NCI-H1436 treated with DMSO at 0.1 percent for 48 hours (cell line): Measurements from ENCODE around the gene MAS1.
"Not testable (repeated sequence)": the region's sequence is repeated elsewhere in the genome, so short reads cannot be mapped to it uniquely, and the experiment has no call there.

Source experiments
- DNase-seq: peaks from one replicate; lab custom pipeline; 2025; lab: John Stamatoyannopoulos, UW

Gene MAS1

GRCh38 chr6:159890792-159891191 is at the start of gene MAS1:
Gene MAS1, plus strand, starts transcription at chr6:159890988. Its CDS starts 15,968 bp downstream, at chr6:159906956.
- no peak for DNase-seq

GRCh38 chr6:159842035-159842434 is 48.8 kb upstream of the MAS1 start:
- DNase-seq, result no peak

GRCh38 chr6:159844737-159845645 is 45.8 kb upstream of the MAS1 start:
- DNase-seq, result no peak

- DNase-seq, result not testable (repeated sequence)
Measured at GRCh38 chr6:159848552-159848951, 42.2 kb upstream of the MAS1 start.

GRCh38 chr6:159849851-159850250 is 40.9 kb upstream of the MAS1 start:
- not testable (repeated sequence) for DNase-seq

- DNase-seq, result no peak
Measured at GRCh38 chr6:159852877-159853276, 37.9 kb upstream of the MAS1 start.

- no peak for DNase-seq
Measured at GRCh38 chr6:159853754-159854153, 37.0 kb upstream of the MAS1 start.

GRCh38 chr6:159854959-159855358 is 35.8 kb upstream of the MAS1 start:
- no peak for DNase-seq

- DNase-seq, result no peak
Measured at GRCh38 chr6:159858259-159858658, 32.5 kb upstream of the MAS1 start.

GRCh38 chr6:159860482-159860881 is 30.3 kb upstream of the MAS1 start:
- no peak for DNase-seq

- no peak for DNase-seq
Measured at GRCh38 chr6:159862103-159862502, 28.7 kb upstream of the MAS1 start.

GRCh38 chr6:159863341-159863740 is 27.4 kb upstream of the MAS1 start:
- DNase-seq, result not testable (repeated sequence)

- no peak for DNase-seq
Measured at GRCh38 chr6:159865226-159865920, 25.4 kb upstream of the MAS1 start.

- DNase-seq, result no peak
Measured at GRCh38 chr6:159866286-159867247, 24.2 kb upstream of the MAS1 start.

GRCh38 chr6:159871241-159871640 is 19.5 kb upstream of the MAS1 start:
- DNase-seq, result no peak

- no peak for DNase-seq
Measured at GRCh38 chr6:159871906-159872305, 18.9 kb upstream of the MAS1 start.

GRCh38 chr6:159874435-159874834 is 16.4 kb upstream of the MAS1 start:
- DNase-seq, result no peak

- DNase-seq, result peak; percentile 69
Measured at GRCh38 chr6:159875194-159875593, 15.6 kb upstream of the MAS1 start.

- no peak for DNase-seq
Measured at GRCh38 chr6:159876242-159876641, 14.5 kb upstream of the MAS1 start.

- no peak for DNase-seq
Measured at GRCh38 chr6:159877256-159877808, 13.5 kb upstream of the MAS1 start.

- no peak for DNase-seq
Measured at GRCh38 chr6:159878341-159878740, 12.4 kb upstream of the MAS1 start.

- DNase-seq, result no peak
Measured at GRCh38 chr6:159879856-159880255, 10.9 kb upstream of the MAS1 start.
